Gastrocnemius medialis (tissue), 4 donors: ENCODE data around the gene GMIP. TPM values are rescaled to one million over a fixed set of nuclear protein-coding genes. Genes with fewer than 3 reads are reported as not detected.

Source experiments
- ATAC-seq, 2 donors: fragments of 150-250 bp; one replicate each; pipeline ENCODE4 v1.9.1; 2016
- DNase-seq, 2 donors: peaks; one replicate each; pipeline ENCODE4 v3.0.0-alpha.2; 2019
- H3K27ac ChIP-seq, 4 donors: fragments of 200-600 bp; sonication (generic); 1 replicate in 1 of 4; 2 replicates in 3 of 4; pipeline ENCODE4 v1.5.1; 2016 to 2018; ENCODE audit warnings: mild to moderate bottlenecking in 2 of 4, moderate library complexity in 1 of 4
- H3K27me3 ChIP-seq, 3 donors: fragments of 200-600 bp; sonication (generic) in 2 of 3; 1 replicate in 1 of 3; 2 replicates in 2 of 3; pipeline versions ENCODE4 v1.5.1 to v1.6.0; 2016 to 2019; ENCODE audit warnings: mild to moderate bottlenecking in 1 of 3, moderate library complexity in 1 of 3
- H3K36me3 ChIP-seq, 2 donors: fragments of 200-600 bp; sonication (generic) in 1 of 2; one replicate each; pipeline ENCODE4 v1.5.1; 2017 to 2018
- H3K4me1 ChIP-seq, 2 donors: fragments of 200-600 bp; sonication (generic) in 1 of 2; one replicate each; pipeline ENCODE4 v1.5.1; 2016 to 2017; ENCODE audit warnings: mild to moderate bottlenecking in 2 of 2
- H3K4me3 ChIP-seq, 4 donors: fragments of 200-600 bp; sonication (generic) in 3 of 4; 1 replicate in 1 of 4; 2 replicates in 3 of 4; pipeline ENCODE4 v1.5.1; 2016 to 2019; ENCODE audit warnings: mild to moderate bottlenecking in 2 of 4
- H3K9me3 ChIP-seq, 3 donors: fragments of 200-600 bp; sonication (generic) in 2 of 3; 1 replicate in 1 of 3; 2 replicates in 2 of 3; pipeline ENCODE4 v1.5.1; 2016 to 2019
- CTCF ChIP-seq, 5 experiments: fragments of 450-650 bp in 3 of 5; fragments of 200-600 bp in 2 of 5; sonication (generic) in 2 of 5; IDR thresholded peaks in 4 of 5; conservative IDR thresholded peaks in 1 of 5; 1 replicate in 4 of 5; 2 replicates in 1 of 5; pipeline ENCODE4 v1.5.1; 2016 to 2019; ENCODE audit warnings: antibody characterized with exemption in 5 of 5, mild to moderate bottlenecking in 3 of 5, moderate library complexity in 3 of 5
- POLR2A ChIP-seq, 2 donors: fragments of 450-650 bp; IDR thresholded peaks; one replicate each; pipeline ENCODE4 v1.6.1; 2017; ENCODE audit warnings: antibody characterized with exemption in 2 of 2, mild to moderate bottlenecking in 2 of 2, moderate library complexity in 2 of 2
- in situ Hi-C, 4 donors: fragments of 200-750 bp; cut with MboI; loops; one replicate each; pipeline versions ENCODE4 v1.15.0 to v1.8.0; 2017; ENCODE audit warnings: low sequenced_read_pairs in 4 of 4
- intact Hi-C: fragments of 100-400 bp; cut with DNase I; formaldehyde crosslinking; loops from one replicate; pipeline ENCODE4 v1.15.1; 2023; ENCODE audit warnings: low total_unique reads
- total RNA-seq, 4 donors: library from RNA; depleted of rRNA; stranded (reverse); fragments of >200 nt; gene quantifications; one replicate each; pipeline versions ENCODE4 v1.1.0 to v1.2.3, GENCODE V29; 2016

GMIP gene
- total RNA-seq, 4 donors from 2014 or later: 1.2 to 2.6 (median 1.6) TPM; not detected in 1

GRCh38 chr19:19645233-19645870 lies 1.9 kb upstream of the GMIP start:
- intact Hi-C loops: no loop called here
- no peak for DNase-seq

GRCh38 chr19:19644054-19644388 lies 564 bp upstream of the GMIP start:
- Histone ChIP-seq H3K4me1 (peaks cover 3 to 10% of the 10 kb centered on the region in 2 donors), H3K4me3 (peak overlapping the region in 3 of 4 donors; percentile 64 to 78 (median 73)), H3K27me3 (peaks cover 0 to 4% (median 3%) of the 10 kb centered on the region in 3 donors), H3K27ac (no peak overlapping the region), H3K9me3 (no peaks in the 10 kb centered on the region), H3K36me3 (peaks cover 0 to 35% of the 10 kb centered on the region in 2 donors)
- ATAC-seq (no peak), DNase-seq (no peak)
- in situ Hi-C loops (loop anchor here in 3 of 4 donors (5.0 to 10.0 kb wide), 3 partner anchors 109 to 119 kb away; partner anchors contain the start of genes CILP2 (in 1 of the 3) and YJEFN3 (in 1 of the 3)), intact Hi-C loops (loop anchor here (1.0 kb wide), 1 partner anchor 112 kb away; no protein-coding TSS in a partner anchor)
- TF ChIP-seq POLR2A (IDR thresholded peaks at IDR 0.05): no peak
- TF ChIP-seq CTCF (IDR thresholded peaks at IDR 0.05 in 4 of 5, conservative IDR thresholded peaks at IDR 0.05 in 1 of 5): peak in 2 of 5 experiments; percentile 7 to 23

More at GRCh38 chr19:19645233-19645870, 1.9 kb upstream of the GMIP start:
- no peak overlapping the region for H3K4me3 ChIP-seq
- peaks cover 0 to 4% (median 3%) of the 10 kb centered on the region in 3 donors for H3K27me3 ChIP-seq
- no peak for TF ChIP-seq CTCF (IDR thresholded peaks at IDR 0.05 in 4 of 5, conservative IDR thresholded peaks at IDR 0.05 in 1 of 5)
- no peak for TF ChIP-seq POLR2A (IDR thresholded peaks at IDR 0.05)
- in situ Hi-C loops: loop anchor here in 2 of 4 donors (10.0 kb wide), 2 partner anchors 111 to 121 kb away; partner anchors contain the start of genes CILP2 (in 1 of the 2) and YJEFN3 (in 1 of the 2)
- H3K9me3 ChIP-seq: no peaks in the 10 kb centered on the region
- H3K36me3 ChIP-seq: peaks cover 0 to 49% of the 10 kb centered on the region in 2 donors
- H3K4me1 ChIP-seq: peaks cover 3 to 10% of the 10 kb centered on the region in 2 donors
- no peak overlapping the region for H3K27ac ChIP-seq
- no peak for ATAC-seq

GRCh38 chr19:19642506-19643157 lies 825 bp downstream of the GMIP start:
- peaks cover 3 to 10% of the 10 kb centered on the region in 2 donors for H3K4me1 ChIP-seq
- intact Hi-C loops: no loop called here
- peaks cover 0 to 4% (median 3%) of the 10 kb centered on the region in 3 donors for H3K27me3 ChIP-seq
- TF ChIP-seq POLR2A (IDR thresholded peaks at IDR 0.05) (no peak), CTCF (IDR thresholded peaks at IDR 0.05 in 4 of 5, conservative IDR thresholded peaks at IDR 0.05 in 1 of 5) (no peak)
- peak overlapping the region in 1 of 4 donors; percentile 33 for H3K27ac ChIP-seq
- peak overlapping the region; percentile 55 to 78 (median 68) for H3K4me3 ChIP-seq
- DNase-seq (no peak), ATAC-seq (no peak)
- peaks cover 0 to 28% of the 10 kb centered on the region in 2 donors for H3K36me3 ChIP-seq
- in situ Hi-C loops: loop anchor here in 3 of 4 donors (5.0 to 10.0 kb wide), 3 partner anchors 108 to 118 kb away; partner anchors contain the start of genes CILP2 (in 1 of the 3) and YJEFN3 (in 1 of the 3)
- no peaks in the 10 kb centered on the region for H3K9me3 ChIP-seq

- intact Hi-C loops: no loop called here
- no peak for DNase-seq
- H3K27ac ChIP-seq: no peak overlapping the region
- ATAC-seq: no peak
- no peaks in the 10 kb centered on the region for H3K36me3 ChIP-seq
- in situ Hi-C loops: no loop called here
- no peaks in the 10 kb centered on the region for H3K9me3 ChIP-seq
- no peak overlapping the region for H3K4me3 ChIP-seq
- no peaks in the 10 kb centered on the region for H3K27me3 ChIP-seq
- TF ChIP-seq CTCF (IDR thresholded peaks at IDR 0.05 in 4 of 5, conservative IDR thresholded peaks at IDR 0.05 in 1 of 5): no peak
- TF ChIP-seq POLR2A (IDR thresholded peaks at IDR 0.05): no peak
- H3K4me1 ChIP-seq: no peaks in the 10 kb centered on the region
Measured at GRCh38 chr19:19637523-19638251, 5.8 kb downstream of the GMIP start.
